Activated CD8-positive, alpha-beta memory T cell treated with anti-CD3 and anti-CD28 coated beads for 48 hours (primary cell): ENCODE data around the gene LHPP.

Experiments used
- DNase-seq, 3 experiments: peaks; one replicate each; pipeline ENCODE4 v3.0.0-alpha.2; 2020; ENCODE audit warnings: low read depth in 2 of 3, low spot score in 2 of 3

LHPP gene

GRCh38 chr10:124592101-124592500, 130.5 kb downstream of the LHPP start:
- no peak for DNase-seq

DNA sequence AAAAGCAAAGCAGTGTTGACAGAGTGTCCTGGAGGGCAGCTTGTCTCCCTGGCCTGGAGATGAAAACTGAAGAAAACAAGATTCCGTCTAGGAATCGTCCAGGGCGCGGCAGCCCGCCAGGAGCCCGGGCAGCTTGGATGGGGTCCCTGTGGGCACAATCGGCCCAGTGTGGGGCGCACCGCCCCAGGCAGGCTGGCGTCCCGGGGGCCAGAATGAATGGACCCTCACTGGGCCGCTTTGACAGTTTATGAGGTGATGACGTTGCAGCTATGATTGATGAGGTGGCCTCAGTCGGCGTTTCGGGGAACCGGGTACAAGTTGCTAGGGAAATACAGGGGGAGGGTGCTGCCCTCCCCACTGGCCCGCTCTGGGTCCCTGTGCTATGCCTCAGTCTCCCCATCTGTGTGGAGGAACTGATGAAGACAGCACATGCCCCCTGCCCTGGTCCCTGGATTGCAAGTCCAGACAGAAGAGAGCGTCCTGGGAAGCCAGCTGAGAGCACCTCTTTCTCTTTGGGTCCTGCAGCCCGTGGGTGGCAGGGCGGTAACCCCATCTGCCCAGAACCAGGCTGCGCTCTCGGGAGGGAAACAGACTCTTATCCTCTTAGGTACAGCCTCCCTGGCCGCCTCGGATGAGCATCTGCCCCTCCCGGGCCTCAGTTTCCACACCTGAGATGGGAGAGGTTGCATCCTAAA, 131.3 kb downstream of the LHPP start:
- DNase-seq, result no peak

GRCh38 chr10:124593431-124593985, 131.9 kb downstream of the LHPP start:
- DNase-seq, result no peak

GRCh38 chr10:124594240-124594639, 132.6 kb downstream of the LHPP start:
- DNase-seq, result no peak

GRCh38 chr10:124595143-124595883, 133.7 kb downstream of the LHPP start:
- no peak for DNase-seq

- DNase-seq, result no peak
Measured at GRCh38 chr10:124596116-124596785, 134.6 kb downstream of the LHPP start.

GRCh38 chr10:124596962-124597845, 135.6 kb downstream of the LHPP start:
- no peak for DNase-seq

DNA sequence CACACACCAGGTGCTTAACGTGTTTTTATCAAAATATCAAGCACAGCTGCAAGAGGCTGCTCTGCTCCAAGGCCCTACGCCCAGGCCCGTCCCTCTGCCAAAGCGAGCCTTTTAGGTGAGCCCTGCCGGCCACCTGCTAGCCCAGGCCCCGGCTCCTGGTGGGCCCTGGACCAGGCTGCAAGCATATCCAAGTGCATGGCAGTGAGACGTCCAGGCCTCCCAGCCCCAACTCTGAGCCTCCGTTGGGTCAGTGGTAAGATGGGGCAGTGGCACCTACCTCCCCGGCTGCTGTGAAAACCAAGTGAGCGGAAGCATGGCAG, 136.2 kb downstream of the LHPP start:
- no peak for DNase-seq

GRCh38 chr10:124598196-124598595, 136.6 kb downstream of the LHPP start:
- no peak for DNase-seq

DNA sequence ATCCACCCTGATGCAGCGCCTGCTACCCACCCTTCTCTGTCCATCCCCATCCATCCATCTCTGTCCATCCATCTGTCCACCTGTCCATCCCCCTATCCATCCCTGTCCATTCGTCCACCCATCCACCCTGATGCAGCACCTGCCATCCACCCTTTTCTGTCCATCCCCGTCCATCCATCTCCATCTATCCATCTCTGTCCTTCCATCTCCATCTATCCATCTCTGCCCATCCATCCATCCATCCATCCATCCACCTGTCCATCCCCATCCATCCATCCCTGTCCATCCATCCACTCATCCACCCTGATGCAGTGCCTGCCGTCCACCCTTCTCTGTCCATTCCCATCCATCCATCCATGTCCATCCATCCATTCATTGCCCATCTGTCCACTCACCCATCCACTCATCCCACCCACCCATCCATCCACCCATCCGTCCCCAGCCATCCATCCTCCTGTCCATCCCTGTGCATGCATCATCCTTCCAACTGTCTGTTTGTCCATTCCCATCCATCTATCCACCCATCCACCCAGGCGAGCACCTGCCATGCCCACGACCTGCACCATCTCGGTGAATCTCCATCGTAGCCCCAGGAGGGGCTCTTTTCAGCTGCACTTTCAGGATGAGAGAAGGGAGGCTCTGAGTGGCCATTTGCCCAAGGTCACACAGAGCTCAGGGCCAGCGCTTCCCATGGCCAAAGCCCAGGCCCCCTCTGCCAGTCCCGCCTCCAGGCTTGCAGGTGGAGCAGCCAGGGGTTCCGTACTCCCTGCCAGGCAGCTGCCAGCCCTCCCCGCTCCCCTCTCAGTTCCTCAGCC, 137.4 kb downstream of the LHPP start:
- no peak for DNase-seq

DNA sequence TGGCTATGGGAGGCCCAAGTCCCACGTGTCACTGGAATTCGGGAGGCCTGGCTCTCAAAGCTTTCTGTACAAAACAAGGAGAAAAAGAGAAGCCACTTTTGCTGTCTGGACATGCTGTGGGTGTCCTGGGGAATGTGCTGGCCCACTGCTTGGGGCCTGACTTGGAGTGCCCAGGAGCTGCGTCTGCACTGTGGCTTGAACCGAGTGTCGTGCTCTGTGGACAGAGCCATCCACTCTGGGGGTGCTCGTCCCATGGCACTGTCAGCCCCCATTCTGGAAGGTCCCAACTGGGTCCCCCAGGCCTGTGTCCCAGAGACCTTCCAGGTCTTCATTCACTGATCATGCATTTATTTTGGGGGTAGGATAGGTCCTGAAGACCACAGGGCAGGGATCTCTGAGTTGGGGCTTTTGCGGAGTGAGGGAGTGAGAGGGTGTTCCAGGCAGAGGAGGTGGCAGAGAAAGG, 138.0 kb downstream of the LHPP start:
- DNase-seq, result no peak

DNA sequence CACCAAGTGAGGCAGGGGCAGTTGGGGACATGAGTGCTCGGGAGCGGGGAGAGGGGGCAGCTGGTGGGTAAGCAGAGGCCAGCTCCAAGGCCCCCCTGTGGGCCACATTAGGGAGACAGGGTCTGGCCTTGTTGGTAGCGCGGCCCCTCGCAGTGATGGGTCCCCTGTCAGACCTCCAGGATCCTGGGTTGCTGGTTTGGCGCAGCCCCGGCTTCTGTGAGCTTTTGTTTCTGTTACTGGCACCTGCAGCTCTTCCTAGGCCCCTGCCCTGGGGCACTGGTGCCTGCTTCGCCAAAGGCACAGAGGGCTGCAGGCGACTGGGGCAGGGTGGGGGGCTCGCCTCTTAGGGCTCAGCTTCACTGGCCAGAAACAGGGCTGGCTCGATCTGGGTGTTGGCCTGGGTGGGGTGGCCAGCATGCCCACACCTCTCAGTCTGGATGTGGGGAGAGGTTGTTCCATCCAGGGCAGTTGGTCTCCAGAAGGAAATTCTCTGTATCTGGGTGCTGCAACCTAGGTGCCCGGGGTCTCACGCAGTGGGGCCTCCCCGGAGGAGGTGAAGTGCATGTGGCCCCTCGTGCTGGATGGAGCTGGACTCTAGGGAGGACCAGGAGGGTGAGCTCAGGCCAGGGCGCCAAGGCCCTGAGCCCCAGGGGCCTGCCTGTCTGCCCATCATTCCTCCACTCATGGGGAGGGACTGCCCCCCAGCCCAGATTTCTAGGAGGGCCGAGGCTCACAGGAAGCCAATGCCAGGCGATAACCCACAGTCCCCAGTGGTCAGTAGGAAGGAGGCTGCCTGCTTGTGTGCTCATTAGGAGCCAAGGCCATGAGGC, 138.6 kb downstream of the LHPP start:
- DNase-seq, result no peak

- DNase-seq, result no peak
Measured at GRCh38 chr10:124601016-124601415, 139.4 kb downstream of the LHPP start.

- no peak for DNase-seq
Measured at GRCh38 chr10:124601431-124602120, 140.0 kb downstream of the LHPP start.

DNA sequence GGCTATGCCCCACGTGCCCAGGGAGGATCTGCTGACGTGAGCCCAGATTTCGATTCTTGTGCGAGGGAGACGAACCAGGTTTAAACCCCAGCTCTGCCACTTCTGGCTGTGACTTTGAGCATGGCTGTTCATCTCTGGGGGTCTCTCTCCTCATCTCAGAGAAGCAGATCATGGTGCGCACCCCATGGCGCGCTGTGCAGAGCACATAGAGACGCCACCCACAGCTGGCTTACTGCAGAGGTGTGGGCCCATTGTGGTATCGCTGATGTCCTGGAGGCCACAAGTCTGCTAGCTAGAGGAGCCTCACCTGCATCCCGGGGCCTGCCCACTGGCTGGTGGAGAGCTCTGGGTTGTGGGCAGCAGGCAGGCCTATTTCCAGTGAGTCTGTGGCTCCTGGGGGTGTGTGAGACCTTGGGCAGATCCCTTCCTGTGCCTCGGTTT, 140.5 kb downstream of the LHPP start:
- no peak for DNase-seq

- no peak for DNase-seq
Measured at GRCh38 chr10:124602646-124603365, 141.2 kb downstream of the LHPP start.

DNA sequence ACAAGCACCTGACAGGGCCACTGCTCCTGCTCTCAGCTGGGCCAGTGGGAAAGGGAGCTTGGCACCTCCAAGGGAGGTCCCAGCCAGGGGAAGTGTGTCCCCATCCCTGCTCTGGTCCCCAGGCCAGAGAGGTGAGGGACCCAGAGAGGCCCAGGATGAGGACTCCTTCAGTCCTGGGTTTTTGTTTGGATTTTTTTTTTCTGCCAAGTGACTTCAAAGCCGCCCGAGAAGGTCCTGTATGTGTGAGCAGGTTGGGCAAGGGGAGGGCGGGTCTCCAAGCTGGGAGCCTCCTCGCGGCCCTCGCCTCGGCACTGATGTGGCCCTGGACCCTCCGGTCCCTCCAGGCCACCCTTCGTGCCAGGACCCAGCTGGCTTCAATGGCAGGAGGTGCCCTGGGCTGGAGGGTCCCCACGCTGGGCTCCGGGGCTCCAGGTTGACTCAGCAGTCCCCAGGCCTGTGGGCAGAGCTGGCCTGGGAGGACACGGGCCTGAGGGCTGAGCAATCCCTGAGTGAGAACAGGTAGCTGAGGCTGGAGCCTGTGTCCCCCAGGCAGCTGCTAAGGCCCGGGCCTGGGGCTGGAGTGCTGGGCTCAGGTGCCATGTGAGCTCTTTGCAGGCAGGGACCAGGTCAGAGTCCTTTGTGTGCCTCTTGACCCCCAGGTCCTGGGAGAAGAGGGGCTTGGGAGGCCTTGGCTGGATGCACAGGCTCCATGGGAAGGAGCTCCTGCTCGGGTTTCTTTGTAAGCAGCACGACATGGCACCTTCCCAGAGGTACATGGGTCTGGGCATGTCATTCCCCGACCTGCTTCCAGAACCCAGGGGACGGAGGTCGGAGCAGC, 142.0 kb downstream of the LHPP start:
- DNase-seq, result no peak
